ENCODE measurements around the gene WDR73. TPM values are rescaled to one million over a fixed set of nuclear protein-coding genes. Genes with fewer than 3 reads are reported as not detected.
A peak's percentile ranks its signal among the peaks of the same experiment; 100 is the strongest.

Gene WDR73
- total RNA-seq, 1 experiment from 2014 or later = 17.8 TPM

- DNase-seq (ENCODE audit: low spot score) = no peak
Measured at GRCh38 chr15:84620626-84621025, 33.5 kb downstream of the WDR73 start.

GRCh38 chr15:84616235-84616634, 37.8 kb downstream of the WDR73 start:
- DNase-seq (ENCODE audit: low spot score) = no peak

- DNase-seq (ENCODE audit: low spot score) = no peak
Measured at GRCh38 chr15:84611631-84612030, 42.5 kb downstream of the WDR73 start.

- no peak for DNase-seq (ENCODE audit: low spot score)
Measured at GRCh38 chr15:84609818-84610525, 44.1 kb downstream of the WDR73 start.

- no peak for DNase-seq (ENCODE audit: low spot score)
Measured at GRCh38 chr15:84608707-84609284, 45.3 kb downstream of the WDR73 start.

- DNase-seq (ENCODE audit: low spot score) = no peak
Measured at GRCh38 chr15:84606653-84607120, 47.4 kb downstream of the WDR73 start.

GRCh38 chr15:84605554-84605882, 48.6 kb downstream of the WDR73 start:
- DNase-seq (ENCODE audit: low spot score) = no peak

GRCh38 chr15:84604826-84605553, 49.1 kb downstream of the WDR73 start:
- no peak for DNase-seq (ENCODE audit: low spot score)

GRCh38 chr15:84603630-84604379, 50.3 kb downstream of the WDR73 start:
- DNase-seq (ENCODE audit: low spot score) = no peak

- DNase-seq (ENCODE audit: low spot score) = no peak
Measured at GRCh38 chr15:84601555-84601838, 52.6 kb downstream of the WDR73 start.

GRCh38 chr15:84600687-84601554, 53.2 kb downstream of the WDR73 start, which contains the start of gene ZSCAN2:
ZSCAN2 (plus strand) TSS chr15:84601009; CDS start chr15:84603928, 2,919 bp downstream.
- DNase-seq (ENCODE audit: low spot score) = peak; percentile 90

- peak; percentile 81 for DNase-seq (ENCODE audit: low spot score)
Measured at GRCh38 chr15:84600331-84600686, 53.8 kb downstream of the WDR73 start.

GRCh38 chr15:84599906-84600305, 54.2 kb downstream of the WDR73 start:
- DNase-seq (ENCODE audit: low spot score) = no peak

GRCh38 chr15:84598993-84599392, 55.1 kb downstream of the WDR73 start:
- DNase-seq (ENCODE audit: low spot score) = peak; percentile 48

GRCh38 chr15:84598250-84598649, 55.8 kb downstream of the WDR73 start:
- no peak for DNase-seq (ENCODE audit: low spot score)

- DNase-seq (ENCODE audit: low spot score) = no peak
Measured at GRCh38 chr15:84597296-84597695, 56.8 kb downstream of the WDR73 start.

- no peak for DNase-seq (ENCODE audit: low spot score)
Measured at GRCh38 chr15:84595660-84596059, 58.4 kb downstream of the WDR73 start.

GRCh38 chr15:84594617-84595290, 59.3 kb downstream of the WDR73 start:
- no peak for DNase-seq (ENCODE audit: low spot score)

GRCh38 chr15:84591815-84592214, 62.3 kb downstream of the WDR73 start:
- no peak for DNase-seq (ENCODE audit: low spot score)

- no peak for DNase-seq (ENCODE audit: low spot score)
Measured at GRCh38 chr15:84590406-84590805, 63.7 kb downstream of the WDR73 start.
